ENCODE results near the gene TMEM141. TPM values are rescaled to one million over a fixed set of nuclear protein-coding genes. Genes with fewer than 3 reads are reported as not detected.
"Not testable (repeated sequence)": the region's sequence is repeated elsewhere in the genome, so short reads cannot be mapped to it uniquely, and the experiment has no call there.

TMEM141 gene
- total and polyA plus RNA-seq, 2 donors (not counting 1 experiment from before 2014, with no cell fraction given), result 43.3 to 56.5 TPM

DNA sequence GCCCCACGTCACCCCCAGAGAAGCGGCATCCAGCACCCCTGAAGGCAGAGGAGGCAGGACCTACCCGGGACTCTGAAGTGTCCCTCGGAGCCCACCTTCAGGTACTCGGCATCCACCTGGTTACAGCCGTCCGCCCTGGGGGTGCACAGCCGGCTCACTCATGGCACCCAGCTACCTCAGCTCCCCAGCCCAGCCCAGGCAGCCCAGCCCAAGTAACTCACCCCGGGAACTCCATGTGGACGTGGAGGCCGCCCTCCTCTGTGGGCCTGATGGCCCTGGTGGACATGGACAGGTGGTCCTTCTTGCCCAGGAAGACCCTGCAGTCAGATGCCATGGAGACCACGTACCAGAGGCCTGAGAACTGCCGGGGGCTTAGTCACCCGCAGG is 27.5 kb upstream of the TMEM141 start:
- H3K27ac ChIP-seq (ENCODE audit: insufficient read depth, low read length), result no peak overlapping the region
- H3K36me3 ChIP-seq (ENCODE audit: control insufficient read depth, insufficient read depth, low read length), result no peaks in the 10 kb centered on the region
- DNase-seq (ENCODE audit: low read depth in 2 of 2), result no peak
- H4K20me1 ChIP-seq (ENCODE audit: control insufficient read depth, extremely low read depth, insufficient read depth, low read length), result no peaks in the 10 kb centered on the region
- no peak overlapping the region for H2AFZ ChIP-seq (ENCODE audit: low read length)
- H3K9ac ChIP-seq (ENCODE audit: insufficient read depth, low read length), result no peak overlapping the region
- H3K9me3 ChIP-seq (ENCODE audit: control insufficient read depth, insufficient read depth, low read depth, low read length), result no peaks in the 10 kb centered on the region
- H3K4me1 ChIP-seq (ENCODE audit: control insufficient read depth, extremely low read depth, insufficient read depth, low read length), result no peaks in the 10 kb centered on the region
- H3K79me2 ChIP-seq (ENCODE audit: control insufficient read depth, insufficient read depth, low read length), result no peaks in the 10 kb centered on the region
- no peak overlapping the region for H3K4me3 ChIP-seq (replicated peaks in 1 of 4; ENCODE audit: control extremely low read depth in 1 of 4, insufficient read depth in 1 of 4, low read depth in 3 of 4, low read length in 4 of 4)
- no peak overlapping the region for H3K4me2 ChIP-seq (ENCODE audit: extremely low read depth, insufficient read depth, low read length)
- TF ChIP-seq EZH2 (IDR thresholded peaks at IDR 0.05; ENCODE audit: low read length, missing control alignments), result no peak
- TF ChIP-seq, protein P1, sequence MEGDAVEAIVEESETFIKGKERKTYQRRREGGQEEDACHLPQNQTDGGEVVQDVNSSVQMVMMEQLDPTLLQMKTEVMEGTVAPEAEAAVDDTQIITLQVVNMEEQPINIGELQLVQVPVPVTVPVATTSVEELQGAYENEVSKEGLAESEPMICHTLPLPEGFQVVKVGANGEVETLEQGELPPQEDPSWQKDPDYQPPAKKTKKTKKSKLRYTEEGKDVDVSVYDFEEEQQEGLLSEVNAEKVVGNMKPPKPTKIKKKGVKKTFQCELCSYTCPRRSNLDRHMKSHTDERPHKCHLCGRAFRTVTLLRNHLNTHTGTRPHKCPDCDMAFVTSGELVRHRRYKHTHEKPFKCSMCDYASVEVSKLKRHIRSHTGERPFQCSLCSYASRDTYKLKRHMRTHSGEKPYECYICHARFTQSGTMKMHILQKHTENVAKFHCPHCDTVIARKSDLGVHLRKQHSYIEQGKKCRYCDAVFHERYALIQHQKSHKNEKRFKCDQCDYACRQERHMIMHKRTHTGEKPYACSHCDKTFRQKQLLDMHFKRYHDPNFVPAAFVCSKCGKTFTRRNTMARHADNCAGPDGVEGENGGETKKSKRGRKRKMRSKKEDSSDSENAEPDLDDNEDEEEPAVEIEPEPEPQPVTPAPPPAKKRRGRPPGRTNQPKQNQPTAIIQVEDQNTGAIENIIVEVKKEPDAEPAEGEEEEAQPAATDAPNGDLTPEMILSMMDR (conservative IDR thresholded peaks at IDR 0.05 in 1 of 2, IDR thresholded peaks at IDR 0.05 in 1 of 2; ENCODE audit: low read depth in 1 of 2, low read length in 2 of 2), result no peak
- H3K27me3 ChIP-seq (ENCODE audit: control insufficient read depth, insufficient read depth, low read length), result peaks cover 8% of the 10 kb centered on the region

DNA sequence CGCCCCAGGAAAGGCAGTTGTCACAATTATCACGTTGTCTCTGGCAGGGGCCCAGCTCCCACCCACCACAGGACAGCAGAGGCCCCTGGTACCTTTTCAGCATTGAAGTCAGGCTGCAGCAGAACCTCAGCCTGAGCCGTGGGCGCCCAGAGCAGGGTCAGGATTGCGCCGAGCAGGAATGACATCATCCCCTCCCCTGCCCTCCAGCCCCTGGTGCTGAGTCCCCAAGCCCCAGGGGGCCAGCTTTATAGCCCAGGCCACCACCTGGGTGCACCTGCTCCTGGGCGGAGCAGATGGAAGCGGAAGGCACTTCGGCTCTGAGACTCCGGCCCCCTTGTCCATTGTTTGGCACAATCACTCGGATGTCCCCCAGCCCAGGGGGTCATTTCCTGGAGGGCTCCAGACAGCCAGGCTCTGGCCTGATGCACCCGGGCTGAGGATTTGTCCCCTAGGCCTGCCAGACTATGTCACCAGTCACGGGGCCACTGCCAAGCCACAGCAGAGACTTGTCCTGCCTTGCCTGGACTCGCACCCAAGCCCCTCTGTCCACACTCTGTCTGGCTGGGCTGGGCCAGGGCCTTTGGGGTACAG is 26.7 kb upstream of the TMEM141 start, which contains the start of gene LCN15:
Gene LCN15 (minus strand): TSS at position 218 of the 591 bp plus-strand sequence. CDS start 30 bp downstream, at position 188.
- Histone ChIP-seq H4K20me1 (ENCODE audit: control insufficient read depth, extremely low read depth, insufficient read depth, low read length) (no peaks in the 10 kb centered on the region), H3K27ac (ENCODE audit: insufficient read depth, low read length) (no peak within 1 kb of the TSS), H3K36me3 (ENCODE audit: control insufficient read depth, insufficient read depth, low read length) (no peaks in the 10 kb centered on the region), H3K79me2 (ENCODE audit: control insufficient read depth, insufficient read depth, low read length) (no peaks in the 10 kb centered on the region), H3K4me2 (ENCODE audit: extremely low read depth, insufficient read depth, low read length) (no peak within 1 kb of the TSS), H3K27me3 (ENCODE audit: control insufficient read depth, insufficient read depth, low read length) (peaks cover 8% of the 10 kb centered on the region), H3K9me3 (ENCODE audit: control insufficient read depth, insufficient read depth, low read depth, low read length) (no peaks in the 10 kb centered on the region), H3K4me1 (ENCODE audit: control insufficient read depth, extremely low read depth, insufficient read depth, low read length) (no peaks in the 10 kb centered on the region), H2AFZ (ENCODE audit: low read length) (no peak within 1 kb of the TSS), H3K4me3 (replicated peaks in 1 of 4; ENCODE audit: control extremely low read depth in 1 of 4, insufficient read depth in 1 of 4, low read depth in 3 of 4, low read length in 4 of 4) (no peak within 1 kb of the TSS), H3K9ac (ENCODE audit: insufficient read depth, low read length) (no peak within 1 kb of the TSS)
- no peak for DNase-seq (ENCODE audit: low read depth in 2 of 2)
- TF ChIP-seq, protein P1 (conservative IDR thresholded peaks at IDR 0.05 in 1 of 2, IDR thresholded peaks at IDR 0.05 in 1 of 2; ENCODE audit: low read depth in 1 of 2, low read length in 2 of 2), result no peak
- TF ChIP-seq EZH2 (IDR thresholded peaks at IDR 0.05; ENCODE audit: low read length, missing control alignments), result no peak

DNA sequence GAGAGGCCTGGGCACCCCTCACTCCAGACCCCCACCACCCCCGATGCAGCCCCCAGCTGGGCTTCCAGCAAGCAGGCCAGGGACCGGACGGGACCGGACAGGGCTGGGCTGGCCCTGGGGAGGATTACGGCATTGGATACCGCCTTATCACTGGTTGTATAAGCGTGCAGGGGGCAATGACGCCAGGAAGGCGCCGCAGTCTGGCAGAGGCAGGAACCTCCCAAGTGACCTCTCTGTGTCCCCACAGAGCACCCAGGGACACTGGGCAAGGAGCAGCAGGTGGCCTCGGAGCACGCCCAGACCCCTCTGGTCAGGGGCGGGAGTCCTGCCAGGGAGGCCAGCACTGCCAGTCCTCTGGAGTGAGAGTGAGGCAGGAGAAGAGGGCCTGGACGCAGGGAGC is 26.1 kb upstream of the TMEM141 start:
- H4K20me1 ChIP-seq (ENCODE audit: control insufficient read depth, extremely low read depth, insufficient read depth, low read length), result no peaks in the 10 kb centered on the region
- H3K4me3 ChIP-seq (replicated peaks in 1 of 4; ENCODE audit: control extremely low read depth in 1 of 4, insufficient read depth in 1 of 4, low read depth in 3 of 4, low read length in 4 of 4), result no peak overlapping the region
- no peak for DNase-seq (ENCODE audit: low read depth in 2 of 2)
- no peak overlapping the region for H3K27ac ChIP-seq (ENCODE audit: insufficient read depth, low read length)
- H3K9ac ChIP-seq (ENCODE audit: insufficient read depth, low read length), result no peak overlapping the region
- H3K79me2 ChIP-seq (ENCODE audit: control insufficient read depth, insufficient read depth, low read length), result no peaks in the 10 kb centered on the region
- TF ChIP-seq, protein P1 (conservative IDR thresholded peaks at IDR 0.05 in 1 of 2, IDR thresholded peaks at IDR 0.05 in 1 of 2; ENCODE audit: low read depth in 1 of 2, low read length in 2 of 2), result no peak
- TF ChIP-seq EZH2 (IDR thresholded peaks at IDR 0.05; ENCODE audit: low read length, missing control alignments), result no peak
- H3K4me1 ChIP-seq (ENCODE audit: control insufficient read depth, extremely low read depth, insufficient read depth, low read length), result no peaks in the 10 kb centered on the region
- no peaks in the 10 kb centered on the region for H3K36me3 ChIP-seq (ENCODE audit: control insufficient read depth, insufficient read depth, low read length)
- H2AFZ ChIP-seq (ENCODE audit: low read length), result no peak overlapping the region
- peaks cover 8% of the 10 kb centered on the region for H3K27me3 ChIP-seq (ENCODE audit: control insufficient read depth, insufficient read depth, low read length)
- no peaks in the 10 kb centered on the region for H3K9me3 ChIP-seq (ENCODE audit: control insufficient read depth, insufficient read depth, low read depth, low read length)
- H3K4me2 ChIP-seq (ENCODE audit: extremely low read depth, insufficient read depth, low read length), result no peak overlapping the region

DNA sequence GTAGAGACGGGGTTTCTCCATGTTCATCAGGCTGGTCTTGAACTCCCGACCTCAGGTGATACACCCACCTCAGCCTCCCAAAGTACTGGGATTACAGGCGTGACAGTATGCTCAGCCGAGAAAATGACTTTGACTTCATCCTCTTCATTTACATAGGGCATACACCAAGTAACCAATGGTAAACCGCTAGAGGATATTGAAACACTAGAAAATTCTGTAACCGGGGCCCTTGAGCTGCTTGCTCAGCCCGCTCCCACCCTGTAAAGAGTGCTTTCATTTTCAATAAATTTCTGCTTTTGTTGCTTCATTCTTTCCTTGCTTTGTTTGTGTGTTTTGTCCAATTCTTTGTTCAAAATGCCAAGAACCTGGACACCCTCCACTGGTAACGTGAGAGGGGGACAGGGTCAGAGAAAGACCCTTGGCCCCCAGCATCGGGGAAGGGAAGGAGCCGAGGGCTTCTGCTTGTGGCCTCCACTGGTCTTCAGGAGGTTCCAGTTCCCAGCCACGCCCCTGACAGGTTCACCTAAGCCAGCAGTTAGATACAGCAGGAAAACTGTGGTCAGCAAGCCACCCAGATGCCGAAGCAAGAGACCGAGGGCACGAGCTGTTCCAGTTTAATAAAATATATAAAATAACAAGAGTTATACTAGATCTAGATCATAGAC is 25.3 kb upstream of the TMEM141 start:
- not testable (repeated sequence) for H3K4me2 ChIP-seq (ENCODE audit: extremely low read depth, insufficient read depth, low read length); H3K9me3 ChIP-seq (ENCODE audit: control insufficient read depth, insufficient read depth, low read depth, low read length); H3K27ac ChIP-seq (ENCODE audit: insufficient read depth, low read length); H3K27me3 ChIP-seq (ENCODE audit: control insufficient read depth, insufficient read depth, low read length); H2AFZ ChIP-seq (ENCODE audit: low read length); DNase-seq (ENCODE audit: low read depth in 2 of 2); H3K9ac ChIP-seq (ENCODE audit: insufficient read depth, low read length); H3K79me2 ChIP-seq (ENCODE audit: control insufficient read depth, insufficient read depth, low read length); H3K4me3 ChIP-seq (replicated peaks in 1 of 4; ENCODE audit: control extremely low read depth in 1 of 4, insufficient read depth in 1 of 4, low read depth in 3 of 4, low read length in 4 of 4); H3K4me1 ChIP-seq (ENCODE audit: control insufficient read depth, extremely low read depth, insufficient read depth, low read length); H4K20me1 ChIP-seq (ENCODE audit: control insufficient read depth, extremely low read depth, insufficient read depth, low read length); H3K36me3 ChIP-seq (ENCODE audit: control insufficient read depth, insufficient read depth, low read length)

All from fibroblast of lung (primary cell).